ENCODE measurements around the gene WDCP. TPM values are rescaled to one million over a fixed set of nuclear protein-coding genes. Genes with fewer than 3 reads are reported as not detected.

The WDCP gene
- polyA plus RNA-seq, 1 donor from 2014 or later, result 5.8 TPM

DNA sequence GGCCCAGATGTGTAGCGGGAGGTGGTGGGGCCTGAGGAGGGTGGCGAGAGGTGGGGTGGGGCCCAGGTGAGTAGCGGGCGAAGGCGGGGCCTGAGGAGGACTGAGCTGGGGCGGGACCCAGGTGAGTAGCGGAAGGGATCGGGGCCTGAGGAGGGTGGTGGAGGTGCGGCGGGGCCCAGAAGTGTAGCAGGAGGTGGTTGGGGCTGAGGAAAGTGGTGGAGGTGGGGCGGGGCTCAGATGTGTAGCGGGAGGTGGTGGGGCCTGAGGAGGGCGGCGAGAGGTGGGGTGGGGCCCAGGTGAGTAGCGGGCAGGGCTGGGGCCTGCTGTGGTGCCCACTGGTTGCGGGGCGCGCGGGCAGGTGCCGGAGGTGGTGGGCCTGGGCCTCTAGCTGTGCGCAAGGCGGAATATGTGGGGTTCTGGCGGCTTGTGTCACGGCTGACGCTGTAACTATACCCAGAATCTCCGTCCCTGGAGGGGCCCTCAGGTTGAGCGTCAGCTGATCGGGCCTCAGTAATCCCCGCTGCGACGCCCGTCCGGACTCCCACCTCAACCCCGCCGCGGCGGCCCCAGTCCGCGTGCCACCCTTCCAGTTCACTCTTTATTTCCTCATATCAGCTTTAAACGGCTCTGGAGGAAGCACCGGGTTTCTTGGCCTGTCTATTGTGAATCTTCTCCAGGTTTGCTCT is 29.8 kb upstream of the WDCP start:
- no peaks in the 10 kb centered on the region for H3K27me3 Mint-ChIP-seq
- no peaks in the 10 kb centered on the region for H3K9me3 Mint-ChIP-seq
- H3K4me3 Mint-ChIP-seq, result peak overlapping the region; percentile 94 to 100 (median 99)
- H3K27ac Mint-ChIP-seq, result peak overlapping the region; percentile 81 to 99 (median 92)
- peaks cover 15 to 22% (median 20%) of the 10 kb centered on the region in 3 donors for H3K4me1 Mint-ChIP-seq
- H3K36me3 Mint-ChIP-seq, result peaks cover 3% of the 10 kb centered on the region

DNA sequence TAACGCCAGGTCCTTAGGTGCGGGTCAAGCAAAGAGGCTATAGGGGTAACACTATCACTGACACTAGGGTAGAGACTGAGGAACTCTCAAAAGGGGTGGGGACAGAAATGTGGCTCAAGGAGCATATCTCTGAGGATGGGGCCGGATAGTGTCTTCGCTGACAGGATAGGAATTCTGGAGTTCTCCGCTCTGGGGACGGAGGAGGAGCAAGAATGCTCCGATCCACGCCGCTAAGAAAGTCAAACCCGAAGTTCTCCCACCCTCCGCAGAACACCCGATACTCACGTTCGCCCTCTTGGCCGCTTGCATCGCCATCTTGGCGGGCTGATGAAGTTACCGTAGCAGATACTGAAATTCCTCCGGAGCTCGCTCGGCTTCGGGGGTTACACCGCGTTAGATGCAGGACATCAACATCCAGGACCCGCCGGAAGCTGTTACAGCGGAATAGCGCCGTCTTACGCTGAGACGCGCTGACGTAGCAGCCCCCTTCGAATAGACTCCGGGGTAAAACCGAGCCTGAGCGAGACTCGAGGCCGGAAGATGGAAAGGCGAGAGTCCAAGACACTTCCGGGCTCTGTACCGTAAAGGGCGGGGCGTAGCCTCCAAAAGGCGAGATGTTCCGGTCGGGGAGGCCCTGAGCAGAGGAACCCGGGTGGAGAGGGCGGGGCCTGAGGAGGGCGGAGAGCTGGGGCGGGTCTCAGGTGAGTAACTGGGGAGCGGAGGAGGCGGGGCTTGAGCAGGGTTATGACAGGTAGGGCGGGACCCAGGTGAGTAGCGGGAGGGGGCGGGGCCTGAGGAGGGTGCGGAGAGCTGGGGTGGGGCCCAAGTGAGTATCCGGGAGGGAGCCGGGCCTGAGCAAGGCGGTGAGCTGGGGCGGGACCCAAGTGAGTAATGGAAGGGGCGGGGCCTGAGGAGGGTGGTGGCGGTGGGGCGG is 29.0 kb upstream of the WDCP start, which contains the start of gene SF3B6:
TSS of gene SF3B6 (minus strand) at position 412 of the 934 bp plus-strand sequence. CDS start at position 315, 97 bp downstream.
- peaks cover 2% of the 10 kb centered on the region for H3K36me3 Mint-ChIP-seq
- peaks cover 15 to 22% (median 20%) of the 10 kb centered on the region in 3 donors for H3K4me1 Mint-ChIP-seq
- H3K27ac Mint-ChIP-seq, result peak within 1 kb of the TSS; percentile 81 to 99 (median 92)
- peak within 1 kb of the TSS; percentile 94 to 100 (median 99) for H3K4me3 Mint-ChIP-seq
- no peaks in the 10 kb centered on the region for H3K9me3 Mint-ChIP-seq
- no peaks in the 10 kb centered on the region for H3K27me3 Mint-ChIP-seq

DNA sequence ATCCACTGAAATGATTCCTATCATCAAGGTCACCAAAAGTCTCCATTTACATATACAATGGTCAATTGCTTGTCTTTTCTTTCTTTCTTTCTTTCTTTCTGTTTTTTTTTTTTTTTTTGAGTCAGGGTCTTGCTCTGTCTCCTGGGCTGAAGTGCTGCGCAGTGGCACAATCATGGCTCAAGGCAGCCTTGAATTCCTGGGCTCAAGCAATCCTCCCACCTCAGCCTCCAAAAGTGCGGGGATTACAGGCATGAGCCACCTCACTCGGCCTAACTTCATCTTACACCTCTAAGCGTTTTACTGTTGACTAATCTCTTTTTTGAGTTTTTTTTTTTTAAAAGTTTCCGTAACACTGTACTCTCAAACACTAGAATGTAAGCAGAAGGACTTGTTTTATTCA is 28.1 kb upstream of the WDCP start:
- Mint-ChIP-seq H3K9me3 (no peaks in the 10 kb centered on the region), H3K4me3 (peak overlapping the region; percentile 94 to 100 (median 99)), H3K36me3 (peaks cover 2% of the 10 kb centered on the region), H3K4me1 (peaks cover 15 to 24% (median 20%) of the 10 kb centered on the region in 3 donors), H3K27me3 (no peaks in the 10 kb centered on the region), H3K27ac (peak overlapping the region; percentile 81 to 99 (median 92))

DNA sequence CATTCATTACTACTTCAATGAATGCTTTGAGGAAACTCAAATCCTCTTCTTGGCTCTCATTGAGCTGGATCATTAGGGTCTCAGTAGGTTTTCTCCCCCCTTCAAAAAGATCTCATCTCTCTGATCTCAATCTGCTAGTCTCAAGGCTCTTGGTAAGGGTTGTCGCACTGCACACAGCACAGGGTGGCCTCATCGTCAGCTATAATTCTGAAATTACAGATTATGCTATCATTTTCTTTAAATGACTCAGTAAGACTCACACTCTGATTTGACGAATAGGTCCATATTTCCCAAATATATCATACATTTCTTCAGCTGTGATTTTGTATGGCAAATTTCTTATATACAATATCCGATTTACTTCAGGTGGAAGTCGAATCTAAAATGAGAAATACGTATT is 26.6 kb upstream of the WDCP start:
- peak overlapping the region in 1 of 4 donors; percentile 94 for H3K4me3 Mint-ChIP-seq
- no peak overlapping the region for H3K27ac Mint-ChIP-seq
- peaks cover 2% of the 10 kb centered on the region for H3K36me3 Mint-ChIP-seq
- H3K9me3 Mint-ChIP-seq, result no peaks in the 10 kb centered on the region
- H3K4me1 Mint-ChIP-seq, result peaks cover 10 to 24% (median 18%) of the 10 kb centered on the region in 3 donors
- no peaks in the 10 kb centered on the region for H3K27me3 Mint-ChIP-seq

DNA sequence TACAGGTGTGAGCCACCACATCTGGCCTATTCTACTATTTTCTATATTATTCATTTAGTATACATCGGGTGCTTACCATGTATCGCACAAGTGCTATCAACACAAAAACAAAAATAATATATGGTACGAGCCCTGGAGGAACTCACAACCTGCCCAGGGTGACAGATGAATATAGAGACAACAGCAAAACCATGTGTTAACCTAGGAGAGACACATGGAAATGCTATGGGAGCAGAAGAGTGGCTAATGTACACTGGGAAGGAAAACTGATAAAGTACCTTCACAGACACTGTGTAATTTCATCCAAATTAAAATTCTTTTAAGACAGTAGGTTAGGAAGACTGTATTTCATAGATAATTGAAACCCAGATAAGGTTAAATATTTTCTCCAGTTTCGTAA is 25.1 kb upstream of the WDCP start:
- Mint-ChIP-seq H3K4me3 (peak overlapping the region in 1 of 4 donors; percentile 79), H3K27ac (no peak overlapping the region), H3K9me3 (no peaks in the 10 kb centered on the region), H3K4me1 (peaks cover 5 to 18% (median 11%) of the 10 kb centered on the region in 3 donors), H3K27me3 (no peaks in the 10 kb centered on the region), H3K36me3 (peaks cover 2% of the 10 kb centered on the region)

DNA sequence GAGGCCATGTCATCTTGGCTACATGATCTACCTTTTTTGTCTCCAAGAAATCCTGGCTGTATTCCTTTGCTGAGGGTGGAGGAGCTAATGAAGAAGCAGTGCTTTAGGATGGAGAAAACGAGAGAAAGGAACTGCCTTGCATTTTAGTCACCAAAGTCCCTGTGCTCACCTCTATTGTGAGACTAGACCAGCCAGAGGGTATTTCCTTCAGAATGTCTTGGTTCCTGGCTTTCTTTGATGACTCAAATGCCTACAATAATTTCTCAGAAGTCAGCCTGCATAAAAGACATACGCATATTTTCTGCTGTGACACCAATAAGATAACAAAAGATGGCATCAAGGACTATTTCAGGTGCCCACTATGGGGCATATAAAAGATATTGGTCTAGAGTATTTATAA is 18.1 kb upstream of the WDCP start:
- Mint-ChIP-seq H3K9me3 (no peaks in the 10 kb centered on the region), H3K27ac (no peak overlapping the region)

DNA sequence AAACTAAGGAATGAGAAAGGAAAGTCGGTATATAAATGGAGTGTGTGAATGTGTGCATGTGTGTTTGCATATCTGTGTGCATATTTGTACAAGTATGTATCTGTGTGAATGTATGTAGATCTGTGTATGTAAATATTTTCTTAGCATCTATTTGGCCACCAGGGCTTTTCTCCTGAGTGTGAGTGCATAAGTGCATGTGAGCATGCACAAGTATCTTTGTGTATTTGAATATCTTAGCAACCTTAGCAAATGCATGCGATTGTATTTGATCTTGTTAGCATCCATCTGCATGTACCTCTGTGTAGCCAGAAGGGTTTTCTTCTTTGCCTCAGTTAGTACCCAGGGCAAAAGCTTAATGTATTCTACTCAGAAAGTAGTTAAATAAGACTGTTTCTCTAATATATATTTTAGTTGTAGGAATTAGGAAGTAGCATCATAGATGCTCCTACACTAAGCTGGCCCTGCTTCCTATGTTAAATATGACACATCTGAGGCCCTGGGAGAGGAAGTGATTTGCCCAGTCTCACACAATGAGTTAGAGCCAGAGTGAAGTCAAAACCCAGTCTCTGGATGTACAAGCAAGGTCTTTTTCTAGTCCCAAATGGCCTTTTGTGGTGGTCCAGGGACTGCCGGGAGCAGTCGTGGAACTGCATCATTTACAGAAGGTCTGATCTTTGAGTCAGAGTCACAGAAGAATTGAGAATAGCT is 11.5 kb upstream of the WDCP start:
- no peak overlapping the region for H3K27ac Mint-ChIP-seq

More for the DNA sequence above, 18.1 kb upstream of the WDCP start:
- H3K36me3 Mint-ChIP-seq, result peaks cover 4% of the 10 kb centered on the region
- no peak overlapping the region for H3K4me3 Mint-ChIP-seq
- no peaks in the 10 kb centered on the region for H3K27me3 Mint-ChIP-seq
- no peaks in the 10 kb centered on the region for H3K4me1 Mint-ChIP-seq

DNA sequence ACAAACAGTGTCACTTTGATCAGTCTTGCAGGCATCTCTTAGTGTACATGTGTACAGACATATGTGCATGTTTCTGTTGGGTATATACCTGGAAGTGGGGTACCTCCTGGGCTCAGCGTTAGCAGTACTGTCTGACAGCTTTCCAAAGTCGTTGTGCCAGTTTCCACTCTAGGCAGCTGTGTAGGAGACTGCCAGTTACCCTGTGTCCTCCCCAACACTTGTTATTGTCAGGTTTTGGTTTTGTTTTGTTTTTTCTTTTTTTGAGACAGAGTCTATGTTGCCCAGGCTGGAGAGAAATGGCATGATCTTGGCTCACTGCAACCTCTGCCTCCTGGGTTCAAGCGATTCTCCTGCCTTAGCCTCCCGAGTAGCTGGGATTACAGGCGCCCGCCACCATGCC is 8.6 kb upstream of the WDCP start:
- Mint-ChIP-seq H3K27ac (no peak overlapping the region), H3K36me3 (peaks cover 1% of the 10 kb centered on the region), H3K27me3 (no peaks in the 10 kb centered on the region), H3K4me1 (no peaks in the 10 kb centered on the region), H3K4me3 (no peak overlapping the region), H3K9me3 (no peaks in the 10 kb centered on the region)

More for the DNA sequence above, 11.5 kb upstream of the WDCP start:
- Mint-ChIP-seq H3K4me1 (no peaks in the 10 kb centered on the region), H3K36me3 (peaks cover 1% of the 10 kb centered on the region), H3K27me3 (no peaks in the 10 kb centered on the region), H3K4me3 (no peak overlapping the region), H3K9me3 (no peaks in the 10 kb centered on the region)

DNA sequence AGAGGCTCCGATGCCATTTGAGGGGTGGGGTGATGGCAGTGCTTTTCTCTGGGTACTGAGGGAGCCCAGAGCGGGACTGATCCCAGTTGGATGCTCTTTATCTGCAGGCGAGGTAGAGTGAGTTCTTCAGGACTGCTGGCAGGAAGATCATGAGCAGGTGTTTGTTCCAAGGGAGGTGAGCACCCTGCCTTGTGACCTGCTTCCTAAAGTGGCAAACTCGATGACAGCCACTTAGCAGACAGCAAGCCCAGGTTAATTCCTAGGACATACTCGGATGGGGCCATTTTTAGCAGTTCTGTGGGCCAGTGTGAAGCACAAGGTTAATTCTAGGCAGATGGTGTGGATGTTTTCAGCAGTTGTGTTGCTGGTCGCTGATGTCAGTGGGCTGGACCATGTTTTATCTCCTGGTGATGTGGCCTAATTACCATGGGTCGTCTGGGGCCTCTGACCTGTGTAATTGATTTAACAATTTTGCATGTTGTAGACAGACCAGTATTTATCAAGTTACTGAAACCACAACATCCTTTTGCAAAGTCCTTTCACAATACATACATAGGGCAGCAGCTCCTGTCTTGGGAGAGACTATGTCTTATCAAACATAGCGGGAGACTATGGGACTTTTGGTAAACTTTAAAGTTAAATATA is 7.3 kb upstream of the WDCP start:
- H3K27me3 Mint-ChIP-seq, result no peaks in the 10 kb centered on the region
- no peak overlapping the region for H3K4me3 Mint-ChIP-seq
- H3K9me3 Mint-ChIP-seq, result no peaks in the 10 kb centered on the region
- H3K4me1 Mint-ChIP-seq, result no peaks in the 10 kb centered on the region
- H3K27ac Mint-ChIP-seq, result peak overlapping the region in 2 of 3 donors; percentile 41 to 64
- H3K36me3 Mint-ChIP-seq, result no peaks in the 10 kb centered on the region

DNA sequence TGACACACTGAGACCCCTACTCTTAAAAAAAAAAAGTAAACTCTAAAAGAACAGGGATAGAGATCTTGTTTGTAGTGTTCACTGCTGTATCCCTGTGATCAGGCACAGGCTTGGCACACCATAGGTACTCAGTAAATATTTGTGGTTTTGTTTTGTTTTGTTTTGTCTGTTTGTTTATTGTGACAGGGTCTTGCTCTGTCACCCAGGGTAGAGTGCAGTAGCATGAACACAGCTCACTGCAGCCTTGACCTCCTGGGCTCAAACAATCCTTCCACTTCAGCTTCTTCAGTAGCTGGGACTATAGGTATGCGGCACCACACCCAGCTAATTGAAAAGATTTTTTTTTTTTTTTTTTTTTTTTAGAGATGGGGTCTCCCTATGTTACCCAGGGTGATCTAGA is 5.8 kb upstream of the WDCP start:
- H3K4me1 Mint-ChIP-seq, result peaks cover 0 to 4% (median 0%) of the 10 kb centered on the region in 3 donors
- H3K27ac Mint-ChIP-seq, result peak overlapping the region in 1 of 3 donors; percentile 60
- no peaks in the 10 kb centered on the region for H3K9me3 Mint-ChIP-seq
- H3K27me3 Mint-ChIP-seq, result peaks cover 4% of the 10 kb centered on the region
- peak overlapping the region in 1 of 4 donors; percentile 4 for H3K4me3 Mint-ChIP-seq
- no peaks in the 10 kb centered on the region for H3K36me3 Mint-ChIP-seq

DNA sequence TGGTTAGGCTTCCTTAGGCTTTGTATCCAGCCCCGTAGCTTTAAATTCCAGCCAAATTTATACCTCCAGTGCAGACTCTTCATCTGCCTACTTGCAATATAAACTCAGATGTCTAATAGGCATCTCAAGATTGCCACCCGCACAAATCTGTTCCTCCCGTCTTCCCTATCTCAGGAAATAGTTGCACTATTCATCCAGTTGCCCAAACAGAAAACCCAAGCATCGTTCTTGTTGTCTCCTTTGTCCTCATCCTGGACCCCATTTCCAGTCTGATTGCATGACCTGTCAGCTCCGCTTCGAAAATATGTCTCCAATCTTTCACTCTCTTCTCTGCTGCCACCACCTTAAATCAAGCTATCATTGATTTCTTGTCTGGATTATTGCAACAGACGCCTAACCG is 4.6 kb upstream of the WDCP start:
- H3K27ac Mint-ChIP-seq, result no peak overlapping the region
- no peaks in the 10 kb centered on the region for H3K9me3 Mint-ChIP-seq
- H3K27me3 Mint-ChIP-seq, result peaks cover 4% of the 10 kb centered on the region
- H3K4me1 Mint-ChIP-seq, result peaks cover 6 to 13% (median 9%) of the 10 kb centered on the region in 3 donors
- H3K36me3 Mint-ChIP-seq, result no peaks in the 10 kb centered on the region
- no peak overlapping the region for H3K4me3 Mint-ChIP-seq

DNA sequence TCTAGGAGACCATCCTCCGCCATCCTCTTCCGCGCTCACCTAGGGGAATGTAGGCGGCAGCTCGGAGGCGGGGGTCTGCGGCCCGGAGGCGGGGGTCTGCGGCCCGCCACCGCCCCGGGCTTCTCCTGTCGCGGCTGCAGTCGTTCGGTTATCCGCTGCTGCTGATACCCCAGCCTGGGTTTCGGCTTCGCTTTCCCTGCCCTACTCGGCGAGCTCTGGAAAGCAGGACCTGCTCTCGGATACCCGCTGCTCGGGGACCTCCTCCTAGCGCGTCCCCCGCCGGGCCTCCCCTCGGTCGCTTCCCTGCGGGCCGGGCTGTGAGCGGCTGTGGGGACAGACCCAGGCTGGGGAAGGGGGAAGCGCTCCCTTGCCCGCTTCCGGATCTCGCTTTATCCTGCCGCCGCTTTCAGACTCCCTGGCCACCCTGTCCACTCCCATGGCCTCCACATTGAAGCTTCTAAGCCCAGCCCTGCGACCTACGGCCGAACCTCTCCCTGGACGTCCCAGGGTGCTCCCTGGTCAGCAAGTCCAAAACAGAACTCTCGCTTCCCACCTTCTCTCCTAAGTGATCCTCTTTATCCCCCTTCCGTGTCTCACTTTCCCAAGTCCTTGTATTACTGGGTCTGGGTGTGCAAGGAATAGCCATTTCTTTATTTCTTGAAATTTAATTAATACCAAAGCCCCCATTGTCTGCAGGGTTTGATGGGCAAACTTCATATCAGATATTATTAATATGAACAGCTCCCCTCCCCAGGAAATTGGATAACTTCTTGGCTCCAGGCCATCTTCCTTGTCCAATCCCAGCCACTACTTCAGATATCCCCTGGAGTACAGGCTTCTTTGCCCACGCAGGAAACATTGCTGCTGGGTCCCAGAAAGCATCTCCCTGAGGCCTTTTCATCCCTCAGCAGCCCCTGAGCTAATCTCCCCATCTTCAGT is 3.1 kb upstream of the WDCP start:
- Mint-ChIP-seq H3K27ac (no peak overlapping the region), H3K27me3 (peaks cover 4% of the 10 kb centered on the region), H3K4me3 (peak overlapping the region in 1 of 4 donors; percentile 88), H3K4me1 (peaks cover 6 to 20% (median 16%) of the 10 kb centered on the region in 3 donors), H3K36me3 (no peaks in the 10 kb centered on the region), H3K9me3 (no peaks in the 10 kb centered on the region)

DNA sequence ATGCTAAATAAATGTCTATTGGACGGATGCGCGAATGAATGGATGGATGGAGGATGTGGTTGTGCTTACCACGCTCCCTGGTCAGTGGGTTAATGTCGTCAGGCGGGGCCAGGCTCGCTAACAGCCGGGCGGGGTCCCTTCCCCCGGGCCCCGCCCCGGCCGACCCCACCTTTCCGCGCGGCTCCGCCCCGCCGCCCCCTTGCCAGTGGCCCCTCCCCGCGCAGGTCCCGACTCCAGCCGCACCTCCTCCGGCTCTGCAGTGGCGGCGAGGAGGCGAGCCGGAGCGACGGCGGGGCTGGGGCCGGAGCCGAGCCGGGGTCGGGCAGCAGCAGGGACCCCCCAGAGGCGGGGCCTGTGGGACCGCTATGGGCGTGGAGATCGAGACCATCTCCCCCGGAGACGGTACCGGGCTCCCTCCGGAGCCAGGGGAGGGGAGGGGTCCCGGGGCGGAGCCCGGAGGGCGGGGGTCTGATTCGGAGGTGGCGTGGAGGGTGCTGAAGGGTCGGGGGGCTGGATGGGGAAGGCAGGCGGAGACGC is 2.4 kb upstream of the WDCP start, which contains the start of gene FKBP1B:
TSS of gene FKBP1B (plus strand) at position 257 of the 537 bp plus-strand sequence. CDS start at position 366, 109 bp downstream.
- Mint-ChIP-seq H3K4me3 (peak within 1 kb of the TSS in 3 of 4 donors; percentile 79 to 93 (median 88)), H3K36me3 (no peaks in the 10 kb centered on the region), H3K9me3 (no peaks in the 10 kb centered on the region), H3K4me1 (peaks cover 11 to 24% (median 19%) of the 10 kb centered on the region in 3 donors), H3K27ac (no peak within 1 kb of the TSS), H3K27me3 (peaks cover 4% of the 10 kb centered on the region)

Data from IgD-negative memory B cell (primary cell).